Hepatocyte (in vitro differentiated cells): ENCODE measurements around the gene FIGNL2.
"Not testable (repeated sequence)": the region's sequence is repeated elsewhere in the genome, so short reads cannot be mapped to it uniquely, and the experiment has no call there.

Experiments used
- EZH2 ChIP-seq: fragments of 200-600 bp; sonication (generic); IDR thresholded peaks from 2 replicates; pipeline ENCODE4 v1.6.1; 2016; ENCODE audit warnings: antibody characterized with exemption, mild to moderate bottlenecking, borderline replicate concordance
- EZH2phosphoT487 ChIP-seq: fragments of 200-600 bp; sonication (generic); IDR thresholded peaks from one replicate; pipeline ENCODE4 v1.6.1; 2018; ENCODE audit warnings: antibody characterized with exemption, mild to moderate bottlenecking, low read depth, moderate library complexity; ENCODE audit not compliant: unreplicated experiment, severe bottlenecking
- TF ChIP-seq, protein P1 (sequence below): fragments of 200-600 bp; sonication (generic); IDR thresholded peaks from 2 replicates; pipeline ENCODE4 v1.5.1; 2016; ENCODE audit warnings: antibody characterized with exemption, mild to moderate bottlenecking; ENCODE audit not compliant: poor library complexity

DNA sequence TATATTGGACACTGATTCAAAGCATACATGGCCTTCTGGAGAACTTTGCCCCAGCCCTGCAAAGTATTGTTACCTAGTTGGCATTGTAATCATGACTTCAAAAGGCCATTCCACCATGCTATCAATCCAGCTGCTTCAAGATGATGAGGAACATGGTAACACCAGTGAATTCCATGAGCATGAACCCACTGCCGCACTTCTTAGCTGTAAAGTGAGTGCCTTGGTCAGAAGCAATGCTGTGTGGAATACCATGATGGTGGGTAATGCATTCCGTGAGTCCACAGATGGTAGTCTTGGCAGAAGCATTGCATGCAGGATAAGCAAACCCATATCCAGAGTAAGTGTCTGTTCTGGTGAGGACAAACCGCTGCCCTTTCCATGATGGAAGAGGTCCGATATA lies 50.5 kb downstream of the FIGNL2 start:
- TF ChIP-seq, protein P1, sequence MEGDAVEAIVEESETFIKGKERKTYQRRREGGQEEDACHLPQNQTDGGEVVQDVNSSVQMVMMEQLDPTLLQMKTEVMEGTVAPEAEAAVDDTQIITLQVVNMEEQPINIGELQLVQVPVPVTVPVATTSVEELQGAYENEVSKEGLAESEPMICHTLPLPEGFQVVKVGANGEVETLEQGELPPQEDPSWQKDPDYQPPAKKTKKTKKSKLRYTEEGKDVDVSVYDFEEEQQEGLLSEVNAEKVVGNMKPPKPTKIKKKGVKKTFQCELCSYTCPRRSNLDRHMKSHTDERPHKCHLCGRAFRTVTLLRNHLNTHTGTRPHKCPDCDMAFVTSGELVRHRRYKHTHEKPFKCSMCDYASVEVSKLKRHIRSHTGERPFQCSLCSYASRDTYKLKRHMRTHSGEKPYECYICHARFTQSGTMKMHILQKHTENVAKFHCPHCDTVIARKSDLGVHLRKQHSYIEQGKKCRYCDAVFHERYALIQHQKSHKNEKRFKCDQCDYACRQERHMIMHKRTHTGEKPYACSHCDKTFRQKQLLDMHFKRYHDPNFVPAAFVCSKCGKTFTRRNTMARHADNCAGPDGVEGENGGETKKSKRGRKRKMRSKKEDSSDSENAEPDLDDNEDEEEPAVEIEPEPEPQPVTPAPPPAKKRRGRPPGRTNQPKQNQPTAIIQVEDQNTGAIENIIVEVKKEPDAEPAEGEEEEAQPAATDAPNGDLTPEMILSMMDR, result not testable (repeated sequence)
- not testable (repeated sequence) for TF ChIP-seq EZH2, EZH2phosphoT487
